GM19099 (cell line): ENCODE data around the gene ANTXR1.

Experiments
- POLR2A ChIP-seq: IDR thresholded peaks from 3 replicates; pipeline ENCODE4 v1.6.1; 2011; ENCODE audit warnings: low read depth; ENCODE audit not compliant: insufficient read length; ENCODE audit errors: extremely low read depth

ANTXR1 gene

GRCh38 chr2:69070969-69071368 lies 58.0 kb downstream of the ANTXR1 start:
- no peak for TF ChIP-seq POLR2A

GRCh38 chr2:69073928-69074570 lies 61.1 kb downstream of the ANTXR1 start:
- TF ChIP-seq POLR2A: no peak

GRCh38 chr2:69074918-69075317 lies 61.9 kb downstream of the ANTXR1 start:
- no peak for TF ChIP-seq POLR2A

GRCh38 chr2:69075486-69075885 lies 62.5 kb downstream of the ANTXR1 start:
- TF ChIP-seq POLR2A: no peak

- no peak for TF ChIP-seq POLR2A
Observed at GRCh38 chr2:69076601-69077000, 63.6 kb downstream of the ANTXR1 start.

- no peak for TF ChIP-seq POLR2A
Observed at GRCh38 chr2:69077252-69077950, 64.4 kb downstream of the ANTXR1 start.

GRCh38 chr2:69080071-69080470 lies 67.1 kb downstream of the ANTXR1 start:
- no peak for TF ChIP-seq POLR2A

GRCh38 chr2:69081001-69081580 lies 68.1 kb downstream of the ANTXR1 start:
- no peak for TF ChIP-seq POLR2A

- no peak for TF ChIP-seq POLR2A
Observed at GRCh38 chr2:69081757-69082156, 68.8 kb downstream of the ANTXR1 start.

GRCh38 chr2:69082430-69082997 lies 69.5 kb downstream of the ANTXR1 start:
- no peak for TF ChIP-seq POLR2A

- no peak for TF ChIP-seq POLR2A
Observed at GRCh38 chr2:69083235-69083748, 70.3 kb downstream of the ANTXR1 start.

GRCh38 chr2:69084492-69084891 lies 71.5 kb downstream of the ANTXR1 start:
- TF ChIP-seq POLR2A: no peak

- TF ChIP-seq POLR2A: no peak
Observed at GRCh38 chr2:69086466-69086865, 73.5 kb downstream of the ANTXR1 start.

- TF ChIP-seq POLR2A: no peak
Observed at GRCh38 chr2:69087211-69087911, 74.4 kb downstream of the ANTXR1 start.

GRCh38 chr2:69087912-69088240 lies 74.9 kb downstream of the ANTXR1 start:
- no peak for TF ChIP-seq POLR2A
